ENCODE results near the gene RCOR1.
"Not testable (repeated sequence)": the region's sequence is repeated elsewhere in the genome, so short reads cannot be mapped to it uniquely, and the experiment has no call there.

RCOR1 gene

GRCh38 chr14:102739190-102739469 lies 146.7 kb downstream of the RCOR1 start:
- DNase-seq, result no peak

GRCh38 chr14:102746634-102747438 lies 154.4 kb downstream of the RCOR1 start:
- no peak for DNase-seq

- DNase-seq, result no peak
These were observed 156.4 kb downstream of the RCOR1 start for GRCh38 chr14:102748806-102749205.

GRCh38 chr14:102749393-102750305 lies 157.2 kb downstream of the RCOR1 start:
- no peak for DNase-seq

GRCh38 chr14:102750376-102750775 lies 157.9 kb downstream of the RCOR1 start:
- DNase-seq, result no peak

- no peak for DNase-seq
These were observed 158.6 kb downstream of the RCOR1 start for GRCh38 chr14:102751088-102751487.

- no peak for DNase-seq
These were observed 159.9 kb downstream of the RCOR1 start for GRCh38 chr14:102752239-102752847.

GRCh38 chr14:102754370-102755262 lies 162.2 kb downstream of the RCOR1 start:
- no peak for DNase-seq

- DNase-seq, result no peak
These were observed 165.2 kb downstream of the RCOR1 start for GRCh38 chr14:102757646-102758045.

GRCh38 chr14:102758087-102758486 lies 165.6 kb downstream of the RCOR1 start:
- no peak for DNase-seq

GRCh38 chr14:102759456-102760187 lies 167.2 kb downstream of the RCOR1 start:
- no peak for DNase-seq

- DNase-seq, result no peak
These were observed 168.2 kb downstream of the RCOR1 start for GRCh38 chr14:102760496-102761193.

- no peak for DNase-seq
These were observed 168.8 kb downstream of the RCOR1 start for GRCh38 chr14:102761206-102761605.

GRCh38 chr14:102764220-102764671 lies 171.8 kb downstream of the RCOR1 start:
- no peak for DNase-seq

- DNase-seq, result not testable (repeated sequence)
These were observed 173.3 kb downstream of the RCOR1 start for GRCh38 chr14:102765770-102766169.

GRCh38 chr14:102768223-102769048 lies 176.0 kb downstream of the RCOR1 start:
- DNase-seq, result peak in 1 of 56 donors; percentile 41

GRCh38 chr14:102769049-102769327 lies 176.5 kb downstream of the RCOR1 start:
- DNase-seq, result no peak

GRCh38 chr14:102770147-102771123 lies 178.0 kb downstream of the RCOR1 start:
- no peak for DNase-seq
